K562 (cell line): ENCODE data around the gene ZNF500. TPM values are rescaled to one million over a fixed set of nuclear protein-coding genes. Genes with fewer than 3 reads are reported as not detected.
A peak's percentile ranks its signal among the peaks of the same experiment; 100 is the strongest.

Source experiments
- ATAC-seq: fragments of 200-7000 bp; cut with Tn5 transposase; 3 replicates; pipeline ENCODE4 v1.9.1; 2020; ENCODE audit warnings: moderate library complexity
- BruUV-seq: library from RNA; stranded (reverse); fragments of 400-500 nt; replicated peaks from 2 replicates; lab custom pipeline; 2021; lab: Mats Ljungman, UMichigan
- CTCF ChIA-PET: fragments of 300-600 bp; formaldehyde crosslinking; extraction: SDS; loops from one replicate; lab custom pipeline; 2021; ENCODE audit warnings: low intra/inter-chr PET ratio; lab: Yijun Ruan, JAX
- POLR2A ChIA-PET: fragments of 300-600, 350-650 bp; sonication (Branson Sonifier 250); formaldehyde crosslinking; extraction: SDS; loops from one replicate; lab custom pipeline; 2021; ENCODE audit warnings: antibody characterized with exemption, inconsistent platforms; lab: Yijun Ruan, JAX
- DNase-seq, 4 experiments: peaks; one replicate each; pipeline versions ENCODE4 v3.0.0 to v3.0.0-alpha.2; 2011 to 2018; ENCODE audit warnings: low spot score in 3 of 4, mixed read lengths in 3 of 4; ENCODE audit errors: extremely low read depth in 1 of 4
- FAIRE-seq: peaks from 2 replicates; lab custom pipeline; 2011; peaks lifted over from hg19 to GRCh38; lab: Jason Lieb, UNC
- H2AFZ ChIP-seq: 2 replicates; pipeline ENCODE4 v1.6.0; 2011; ENCODE audit warnings: low read depth, low read length, control low read depth, inconsistent platforms
- H3K27ac ChIP-seq: fragments of 200-600 bp; 3 replicates; pipeline ENCODE4 v1.8.0; 2011; ENCODE audit warnings: low read depth, mild to moderate bottlenecking, control low read depth, inconsistent platforms, low read length, moderate library complexity, mixed read lengths; ENCODE audit errors: extremely low read depth
- H3K27me3 ChIP-seq, 2 experiments: fragments of 300-600 bp in 1 of 2; 2 replicates in 1 of 2; 3 replicates in 1 of 2; pipeline versions ENCODE4 v1.6.0 to v1.8.0; 2011; ENCODE audit warnings: inconsistent platforms in 2 of 2, low read length in 2 of 2, mild to moderate bottlenecking in 1 of 2, mixed read lengths in 1 of 2, moderate library complexity in 1 of 2; ENCODE audit not compliant: control insufficient read depth in 2 of 2, insufficient read depth in 2 of 2
- H3K36me3 ChIP-seq: fragments of 300-600 bp; 3 replicates; pipeline ENCODE4 v1.8.0; 2011; ENCODE audit warnings: mild to moderate bottlenecking, low read length, inconsistent platforms; ENCODE audit not compliant: control insufficient read depth, insufficient read depth
- H3K4me1 ChIP-seq, 2 experiments: fragments of 200-600 bp in 1 of 2; replicated peaks in 1 of 2; 2 replicates in 1 of 2; 3 replicates in 1 of 2; pipeline versions ENCODE4 v1.5.1 to v1.8.0; 2011; ENCODE audit warnings: inconsistent platforms in 2 of 2, low read length in 2 of 2, mild to moderate bottlenecking in 1 of 2, mixed read lengths in 1 of 2, moderate library complexity in 1 of 2; ENCODE audit not compliant: control insufficient read depth in 2 of 2, insufficient read depth in 2 of 2
- H3K4me2 ChIP-seq: 2 replicates; pipeline ENCODE4 v1.6.1; 2011; ENCODE audit warnings: low read length, control low read depth, inconsistent platforms, mixed read lengths; ENCODE audit not compliant: insufficient read depth
- H3K4me3 ChIP-seq: fragments of 200-600 bp; sonication (generic), shearing (Covaris generic); 2 replicates; pipeline ENCODE4 v1.5.1; 2016; ENCODE audit warnings: control low read depth, inconsistent platforms
- H3K79me2 ChIP-seq: fragments of 200-600 bp; 3 replicates; pipeline ENCODE4 v1.8.0; 2011; ENCODE audit warnings: low read length, inconsistent platforms; ENCODE audit not compliant: control insufficient read depth, insufficient read depth
- H3K9ac ChIP-seq, 2 experiments: 2 replicates each; pipeline versions ENCODE4 v1.6.0 to v1.6.1; 2011; ENCODE audit warnings: low read depth in 2 of 2, low read length in 2 of 2, control low read depth in 1 of 2, inconsistent platforms in 1 of 2, mild to moderate bottlenecking in 1 of 2, mixed read lengths in 1 of 2; ENCODE audit not compliant: insufficient read depth in 1 of 2
- H3K9me1 ChIP-seq: one replicate; pipeline ENCODE4 v1.6.0; 2011; ENCODE audit warnings: inconsistent platforms, mild to moderate bottlenecking, low read length, moderate library complexity; ENCODE audit not compliant: control insufficient read depth, insufficient read depth
- H3K9me3 ChIP-seq: replicated peaks from 2 replicates; pipeline ENCODE4 v1.5.1; 2011; ENCODE audit warnings: low read depth, low read length, inconsistent platforms; ENCODE audit not compliant: control insufficient read depth, insufficient read depth
- H4K20me1 ChIP-seq: replicated peaks from 2 replicates; pipeline ENCODE4 v1.6.1; 2011; ENCODE audit warnings: low read length, inconsistent platforms, mixed read lengths; ENCODE audit not compliant: control insufficient read depth, insufficient read depth
- BRD4 ChIP-seq: fragments of 200-600 bp; sonication (generic); IDR thresholded peaks from 2 replicates; pipeline ENCODE4 v1.6.1; 2017; ENCODE audit warnings: inconsistent platforms
- CLOCK ChIP-seq: fragments of 250-450 bp; sonication (Bioruptor Pico); IDR thresholded peaks from 2 replicates; pipeline ENCODE4 v1.4.0; 2020; ENCODE audit warnings: mild to moderate bottlenecking, moderate library complexity, borderline replicate concordance
- MAFF ChIP-seq: IDR thresholded peaks from 2 replicates; pipeline ENCODE4 v1.6.1; 2012; ENCODE audit warnings: low read length, improper control_type of control experiment
- NFYB ChIP-seq: IDR thresholded peaks from 2 replicates; pipeline ENCODE4 v1.6.1; 2011; ENCODE audit warnings: mild to moderate bottlenecking, moderate library complexity; ENCODE audit not compliant: insufficient read length; ENCODE audit errors: extremely low read depth
- OTX1 ChIP-seq: fragments of 450-650 bp; formaldehyde crosslinking; IDR thresholded peaks from 2 replicates; pipeline ENCODE4 v1.4.0; 2022; ENCODE audit warnings: mild to moderate bottlenecking
- PRMT5 ChIP-seq: sonication (generic); formaldehyde crosslinking; IDR thresholded peaks from 2 replicates; pipeline ENCODE4 v1.5.0; 2020; ENCODE audit warnings: missing genetic modification reagents
- RBM39 ChIP-seq: fragments of 200-400 bp; formaldehyde crosslinking; optimal IDR thresholded peaks from 2 replicates; pipeline ENCODE3; 2018; ENCODE audit warnings: low read depth, low read length
- TEAD1 ChIP-seq, 2 experiments: fragments of 450-650 bp in 1 of 2; sonication (generic) in 1 of 2; formaldehyde crosslinking; IDR thresholded peaks; 2 replicates each; pipeline versions ENCODE4 v1.4.0 to v1.8.0; 2020 to 2022; ENCODE audit warnings: mild to moderate bottlenecking in 2 of 2, missing genetic modification reagents in 1 of 2
- ZNF395 ChIP-seq: fragments of 200-800 bp; sonication (Bioruptor generic); IDR thresholded peaks from 2 replicates; pipeline ENCODE4 v1.6.1; 2017; ENCODE audit warnings: missing genetic modification characterization, missing compliant biosample characterization
- ZNF644 ChIP-seq: fragments of 200-800 bp; sonication (Bioruptor generic); IDR thresholded peaks from 2 replicates; pipeline ENCODE4 v1.6.1; 2016; ENCODE audit warnings: low read depth, missing genetic modification characterization, missing compliant biosample characterization
- in situ Hi-C: fragments of 300-500 bp; cut with MboI; formaldehyde crosslinking; loops from 4 replicates; pipeline ENCODE4 v1.15.0; 2018; ENCODE audit warnings: inconsistent platforms, mixed read lengths
- intact Hi-C: fragments of 100-400 bp; cut with micrococcal nuclease; formaldehyde crosslinking; loops from 2 replicates; pipeline ENCODE4 v1.14.2; 2022
- polyA plus RNA-seq, 8 experiments: library from polyadenylated mRNA; depleted of rRNA in 4 of 8; stranded (reverse) in 5 of 8; unstranded in 3 of 8; fragments of >200 nt; fragmentation: Nextera tagmentation in 2 of 8; fragmentation: Illumina TruSeq in 1 of 8; extraction: Ambion mirVana in 2 of 8; extraction: Trizol in 1 of 8; gene quantifications; 2 replicates each; pipeline versions ENCODE4 v1.2.1 to v1.2.3, GENCODE V29; 2011 to 2014; ENCODE audit warnings: inconsistent platforms in 1 of 8, missing spikeins in 1 of 8
- total RNA-seq, 7 experiments: library from RNA; depleted of rRNA in 6 of 7; stranded (reverse); fragments of >200 nt in 6 of 7; fragmentation: Illumina TruSeq in 2 of 7; extraction: Trizol in 2 of 7; gene quantifications; 2 replicates each; pipeline versions ENCODE4 v1.2.1 to v1.2.3, GENCODE V29; 2011 to 2021; ENCODE audit warnings: low replicate concordance in 1 of 7
- TF ChIP-seq, protein P1 (sequence below), 3 experiments: IDR thresholded peaks in 2 of 3; conservative IDR thresholded peaks in 1 of 3; 2 replicates each; pipeline ENCODE4 v1.5.1; 2011 to 2012; ENCODE audit warnings: low read length in 3 of 3, mild to moderate bottlenecking in 3 of 3, control low read depth in 2 of 3, improper control_type of control experiment in 1 of 3, inconsistent platforms in 1 of 3, low read depth in 1 of 3, mixed read lengths in 1 of 3, moderate library complexity in 1 of 3; ENCODE audit not compliant: insufficient read depth in 2 of 3
- TF ChIP-seq, protein P2 (sequence below): sonication (generic); formaldehyde crosslinking; IDR thresholded peaks from 2 replicates; pipeline ENCODE4 v1.4.0; 2020; ENCODE audit warnings: mild to moderate bottlenecking, missing genetic modification reagents

Gene ZNF500
- total and polyA plus RNA-seq, 9 of the 15 experiments (the other 6 are each of a cell fraction or from before 2014, with no cell fraction given), result 0.80 to 20.8 (median 5.3) TPM

- TF ChIP-seq CLOCK (CRISPR knock-in tag) (no peak), RBM39 (no peak)
- TF ChIP-seq, protein P1, sequence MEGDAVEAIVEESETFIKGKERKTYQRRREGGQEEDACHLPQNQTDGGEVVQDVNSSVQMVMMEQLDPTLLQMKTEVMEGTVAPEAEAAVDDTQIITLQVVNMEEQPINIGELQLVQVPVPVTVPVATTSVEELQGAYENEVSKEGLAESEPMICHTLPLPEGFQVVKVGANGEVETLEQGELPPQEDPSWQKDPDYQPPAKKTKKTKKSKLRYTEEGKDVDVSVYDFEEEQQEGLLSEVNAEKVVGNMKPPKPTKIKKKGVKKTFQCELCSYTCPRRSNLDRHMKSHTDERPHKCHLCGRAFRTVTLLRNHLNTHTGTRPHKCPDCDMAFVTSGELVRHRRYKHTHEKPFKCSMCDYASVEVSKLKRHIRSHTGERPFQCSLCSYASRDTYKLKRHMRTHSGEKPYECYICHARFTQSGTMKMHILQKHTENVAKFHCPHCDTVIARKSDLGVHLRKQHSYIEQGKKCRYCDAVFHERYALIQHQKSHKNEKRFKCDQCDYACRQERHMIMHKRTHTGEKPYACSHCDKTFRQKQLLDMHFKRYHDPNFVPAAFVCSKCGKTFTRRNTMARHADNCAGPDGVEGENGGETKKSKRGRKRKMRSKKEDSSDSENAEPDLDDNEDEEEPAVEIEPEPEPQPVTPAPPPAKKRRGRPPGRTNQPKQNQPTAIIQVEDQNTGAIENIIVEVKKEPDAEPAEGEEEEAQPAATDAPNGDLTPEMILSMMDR (IDR thresholded peaks at IDR 0.05 in 2 of 3, conservative IDR thresholded peaks at IDR 0.05 in 1 of 3; ENCODE audit: insufficient read depth in 2 of 3, low read depth in 1 of 3, low read length in 3 of 3), result peak in 2 of 3 experiments; percentile 5 to 32; a peak in 2 of 6 replicates
- TF ChIP-seq, all 486 proteins: peak for 4
Observed at GRCh38 chr16:4814542-4815173, 47.7 kb upstream of the ZNF500 start (continued).

DNA sequence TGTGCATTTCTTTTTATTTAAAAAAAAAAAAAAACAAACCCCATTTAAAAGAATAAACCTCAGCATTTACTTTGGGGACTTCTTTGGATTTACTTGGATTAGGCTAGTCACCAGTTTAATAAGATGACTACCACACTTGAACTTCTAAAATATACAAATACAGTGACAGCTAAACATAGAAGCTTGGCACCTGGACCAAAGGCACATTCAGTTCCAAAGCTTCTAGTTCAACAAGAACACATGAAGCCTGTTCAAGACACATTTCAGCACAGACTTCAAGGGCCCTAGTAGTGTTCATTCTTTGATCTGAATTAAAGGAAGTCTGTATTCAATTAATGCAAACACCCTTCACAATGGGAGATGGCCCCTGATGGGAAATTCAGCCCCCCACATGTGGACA is 47.1 kb upstream of the ZNF500 start:
- no peaks in the 10 kb centered on the region; the same call in 1 of the 2 replicates for H4K20me1 ChIP-seq
- in situ Hi-C loops, result no loop called here
- POLR2A ChIA-PET, result interaction anchor here (0.5 to 1.3 kb wide), 2 partner anchors 11 to 217 kb away, joined by 3 to 7 read pairs; partner anchors contain the start of gene ROGDI
- no peaks in the 10 kb centered on the region for H3K9me1 ChIP-seq
- CTCF ChIA-PET, result no interaction called here
- H3K27me3 ChIP-seq, result no peaks in the 10 kb centered on the region
- no peak overlapping the region for H2AFZ ChIP-seq
- H3K9ac ChIP-seq, result 0 out of 4 replicates have a peak overlapping the region, but pooled peaks of 1 of the 2 experiments have one; percentile 36
- no peak overlapping the region for H3K27ac ChIP-seq
- H3K4me2 ChIP-seq, result no peak overlapping the region
- H3K79me2 ChIP-seq, result no peaks in the 10 kb centered on the region
- H3K4me1 ChIP-seq, result peaks cover 0 to 3% of the 10 kb centered on the region in 2 experiments; a peak in 2 of 5 replicates
- H3K4me3 ChIP-seq, result no peak overlapping the region
- intact Hi-C loops, result no loop called here
- FAIRE-seq (no peak), ATAC-seq (no peak), DNase-seq (no peak)
- BruUV-seq, result no TSS peak
- H3K9me3 ChIP-seq, result no peaks in the 10 kb centered on the region
- peaks cover 78% of the 10 kb centered on the region; the same call in 2 of the 3 replicates for H3K36me3 ChIP-seq
- TF ChIP-seq ZNF395 (CRISPR knock-in tag) (no peak), ZNF644 (no peak), MAFF (no peak), BRD4 (no peak), OTX1 (CRISPR knock-in tag) (no peak), NFYB (no peak), PRMT5 (no peak), TEAD1 (CRISPR knock-in tag; IDR thresholded peaks at IDR 0.05) (no peak)
- TF ChIP-seq, protein P2, sequence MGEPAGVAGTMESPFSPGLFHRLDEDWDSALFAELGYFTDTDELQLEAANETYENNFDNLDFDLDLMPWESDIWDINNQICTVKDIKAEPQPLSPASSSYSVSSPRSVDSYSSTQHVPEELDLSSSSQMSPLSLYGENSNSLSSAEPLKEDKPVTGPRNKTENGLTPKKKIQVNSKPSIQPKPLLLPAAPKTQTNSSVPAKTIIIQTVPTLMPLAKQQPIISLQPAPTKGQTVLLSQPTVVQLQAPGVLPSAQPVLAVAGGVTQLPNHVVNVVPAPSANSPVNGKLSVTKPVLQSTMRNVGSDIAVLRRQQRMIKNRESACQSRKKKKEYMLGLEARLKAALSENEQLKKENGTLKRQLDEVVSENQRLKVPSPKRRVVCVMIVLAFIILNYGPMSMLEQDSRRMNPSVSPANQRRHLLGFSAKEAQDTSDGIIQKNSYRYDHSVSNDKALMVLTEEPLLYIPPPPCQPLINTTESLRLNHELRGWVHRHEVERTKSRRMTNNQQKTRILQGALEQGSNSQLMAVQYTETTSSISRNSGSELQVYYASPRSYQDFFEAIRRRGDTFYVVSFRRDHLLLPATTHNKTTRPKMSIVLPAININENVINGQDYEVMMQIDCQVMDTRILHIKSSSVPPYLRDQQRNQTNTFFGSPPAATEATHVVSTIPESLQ (CRISPR knock-in tag), result no peak
